ENCODE measurements around the gene INKA2. TPM values are rescaled to one million over a fixed set of nuclear protein-coding genes. Genes with fewer than 3 reads are reported as not detected.

Gene INKA2
- total and polyA plus RNA-seq, 10 of the 15 experiments (the other 5 are each of a cell fraction or from before 2014, with no cell fraction given) = 0.38 to 5.1 (median 1.3) TPM; not detected in 1

- Histone ChIP-seq H3K4me1 (ENCODE audit: control insufficient read depth, insufficient read depth, low read length) (peaks cover 3% of the 10 kb centered on the region; the same call in 1 of the 2 replicates), H3K4me3 (peak overlapping the region; percentile 88), H3K9ac (ENCODE audit: control insufficient read depth, insufficient read depth, low read length) (peak overlapping the region; percentile 82), H3K9me3 (replicated peaks; ENCODE audit: control insufficient read depth, insufficient read depth, low read length) (no peaks in the 10 kb centered on the region), H3K27me3 (replicated peaks in 1 of 2; ENCODE audit: control insufficient read depth in 2 of 2, insufficient read depth in 2 of 2, low read length in 1 of 2) (no peaks in the 10 kb centered on the region), H4K20me1 (ENCODE audit: control insufficient read depth, insufficient read depth) (no peaks in the 10 kb centered on the region), H3K79me2 (ENCODE audit: control insufficient read depth, insufficient read depth, low read length) (peaks cover 37% of the 10 kb centered on the region), H3K27ac (ENCODE audit: control insufficient read depth, insufficient read depth) (peak overlapping the region; percentile 87), H3K4me2 (ENCODE audit: control insufficient read depth, insufficient read depth) (peak overlapping the region; percentile 82; the same call in 1 of the 2 replicates), H3K36me3 (ENCODE audit: control insufficient read depth in 2 of 2, insufficient read depth in 2 of 2, low read length in 1 of 2) (peaks cover 0 to 10% of the 10 kb centered on the region in 2 experiments; a peak in 1 of 4 replicates), H2AFZ (ENCODE audit: control insufficient read depth, low read depth, low read length) (peak overlapping the region; percentile 69)
- intact Hi-C loops (cut with micrococcal nuclease; ENCODE audit: unreplicated experiment) (loop anchor here (5.0 to 10.0 kb wide), 2 partner anchors 99 to 611 kb away; partner anchors contain the start of genes CEPT1 and DRAM2), in situ Hi-C loops (cut with MboI) (loop anchor here (10.0 kb wide), 1 partner anchor 251 kb away; the partner anchor contains the start of genes ADORA3 and TMIGD3)
- RAD21 ChIA-PET (ENCODE audit: unreplicated experiment) = interaction anchor here (0.8 to 7.7 kb wide), 10 partner anchors 12 to 308 kb away, joined by 3 to 68 read pairs (median 4); partner anchors contain the start of gene INKA2
- DNase-seq (ENCODE audit: low read depth, low spot score) = no peak
- POLR2A ChIA-PET = interaction anchor here (0.8 to 1.5 kb wide), 5 partner anchors 18 to 276 kb away, joined by 3 to 6 read pairs (median 3); partner anchors contain the start of gene INKA2
- ATAC-seq = peak; percentile 35
- TF ChIP-seq ZNF207 (IDR thresholded peaks at IDR 0.05; ENCODE audit: borderline replicate concordance) = no peak
- no peak for TF ChIP-seq MAX (IDR thresholded peaks at IDR 0.05; ENCODE audit: low read depth, low read length)
- TF ChIP-seq TCF12 (IDR thresholded peaks at IDR 0.05; ENCODE audit: low read depth, low read length) = no peak
- TF ChIP-seq RAD51 (IDR thresholded peaks at IDR 0.05) = no peak
- no peak for TF ChIP-seq STAT3 (IDR thresholded peaks at IDR 0.05; ENCODE audit: low read depth, low read length)
- TF ChIP-seq ZNF384 (IDR thresholded peaks at IDR 0.05; ENCODE audit: borderline replicate concordance, low read depth, low read length) = no peak
- TF ChIP-seq PML (IDR thresholded peaks at IDR 0.05; ENCODE audit: low read length) = no peak
- no peak for TF ChIP-seq SMAD1 (IDR thresholded peaks at IDR 0.05; ENCODE audit: low read depth, partially characterized antibody)
- no peak for TF ChIP-seq RBBP5 (conservative IDR thresholded peaks at IDR 0.05)
- TF ChIP-seq CHD1 (IDR thresholded peaks at IDR 0.05; ENCODE audit: low read depth, low read length) = no peak
- no peak for TF ChIP-seq JUND (IDR thresholded peaks at IDR 0.05; ENCODE audit: low read depth, low read length)
- no peak for TF ChIP-seq HCFC1 (IDR thresholded peaks at IDR 0.05; ENCODE audit: low read length)
- TF ChIP-seq E2F4 (IDR thresholded peaks at IDR 0.05; ENCODE audit: low read depth, low read length) = no peak
- no peak for TF ChIP-seq NR2F1 (conservative IDR thresholded peaks at IDR 0.05)
- no peak for TF ChIP-seq FOXK2 (IDR thresholded peaks at IDR 0.05)
- TF ChIP-seq USF1 (IDR thresholded peaks at IDR 0.05; ENCODE audit: borderline replicate concordance, extremely low read length, insufficient read depth, low read depth, low read length) = no peak
- TF ChIP-seq SIN3A (IDR thresholded peaks at IDR 0.05; ENCODE audit: low read depth, low read length) = no peak
- TF ChIP-seq HDGF (IDR thresholded peaks at IDR 0.05) = no peak
- BruUV-seq (replicated peaks) = no TSS peak
- FAIRE-seq = peak; percentile 54
- SMC1A ChIA-PET (ENCODE audit: uncharacterized antibody, unreplicated experiment) = interaction anchor here (0.6 to 6.7 kb wide), 8 partner anchors 11 to 275 kb away, joined by 3 to 50 read pairs (median 14); partner anchors contain the start of genes ADORA3 and TMIGD3
- 0% methylated on average over 16 of the region's 35 CpGs for WGBS (ENCODE audit: insufficient coverage, insufficient replicate concordance, low lambda C conversion rate, missing lambda C conversion rate)
- CTCF ChIA-PET = interaction anchor here (0.8 to 6.7 kb wide), 10 partner anchors 9 to 306 kb away, joined by 3 to 72 read pairs (median 10); partner anchors contain the start of gene INKA2
Observed at GRCh38 chr1:111756124-111756513, 16.9 kb upstream of the INKA2 start.
